ENCODE data around the gene C16orf96. TPM values are rescaled to one million over a fixed set of nuclear protein-coding genes. Genes with fewer than 3 reads are reported as not detected.
A peak's percentile ranks its signal among the peaks of the same experiment; 100 is the strongest.

The C16orf96 gene
- total and polyA plus RNA-seq, 2 of the 8 experiments (the other 6 are each of a cell fraction or from before 2014, with no cell fraction given): 1.0 to 1.3 TPM

DNA sequence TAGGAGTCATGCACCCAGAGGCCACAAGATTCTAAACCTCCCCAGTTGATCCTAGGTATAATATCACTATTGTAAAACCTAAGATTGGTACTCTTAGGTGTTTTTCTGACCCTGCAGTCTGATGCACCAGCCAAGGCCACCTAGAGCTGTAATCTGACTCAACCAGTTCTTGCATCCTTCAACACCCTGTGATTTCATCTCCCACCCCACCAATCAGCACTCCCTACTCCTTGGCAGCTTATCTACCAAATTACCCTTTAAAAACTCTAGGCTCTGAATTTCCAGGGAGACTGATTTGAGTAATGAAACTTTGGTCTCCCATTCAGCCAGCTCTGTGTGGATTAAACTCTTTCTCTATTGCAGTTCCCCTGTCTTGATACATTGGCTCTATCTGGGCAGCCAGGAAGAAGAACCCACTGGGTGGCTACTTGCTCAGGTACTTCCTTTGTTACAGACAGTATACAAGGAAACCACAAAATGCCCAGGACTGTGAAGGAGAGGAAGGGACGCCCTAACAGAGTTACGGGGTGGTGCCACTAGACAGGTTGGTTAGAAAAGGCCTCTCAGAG, 16.3 kb upstream of the C16orf96 start:
- Histone ChIP-seq H4K8ac (ENCODE audit: extremely low read depth, insufficient read depth, low read length) (no peak overlapping the region), H3K56ac (replicated peaks; ENCODE audit: insufficient read length, low read depth, low read length) (no peak overlapping the region), H3K23me2 (ENCODE audit: low read depth, low read length) (peaks cover 3% of the 10 kb centered on the region; the same call in 1 of the 2 replicates), H2BK15ac (ENCODE audit: low read length) (0 out of 2 replicates have a peak overlapping the region, but pooled peaks have one; percentile 81), H2BK12ac (ENCODE audit: low read depth, low read length) (no peak overlapping the region), H4K20me1 (replicated peaks in 1 of 2; ENCODE audit: control insufficient read depth in 1 of 2, insufficient read depth in 2 of 2, low read length in 2 of 2) (peaks cover 3 to 8% of the 10 kb centered on the region in 2 experiments), H2BK120ac (replicated peaks; ENCODE audit: low read depth, low read length) (no peak overlapping the region), H3K23ac (ENCODE audit: insufficient read length) (no peak overlapping the region), H3K4me1 (replicated peaks in 1 of 4; ENCODE audit: control insufficient read depth in 3 of 4, insufficient read depth in 4 of 4, low read length in 3 of 4) (peaks cover 0 to 8% (median 5%) of the 10 kb centered on the region in 4 experiments; a peak in 5 of 7 replicates), H2BK5ac (ENCODE audit: low read depth, low read length) (no peak overlapping the region), H4K91ac (replicated peaks; ENCODE audit: insufficient read length, low read length) (no peak overlapping the region), H3K14ac (ENCODE audit: insufficient read length) (no peak overlapping the region), H2BK20ac (ENCODE audit: low read length) (0 out of 2 replicates have a peak overlapping the region, but pooled peaks have one; percentile 78), H3K36me3 (ENCODE audit: control insufficient read depth in 2 of 4, insufficient read depth in 4 of 4, low read length in 3 of 4) (no peaks in the 10 kb centered on the region), H3K79me2 (ENCODE audit: control insufficient read depth in 1 of 2, insufficient read depth in 2 of 2, low read length in 2 of 2) (peaks cover 3 to 29% of the 10 kb centered on the region in 2 experiments; a peak in 2 of 4 replicates), H3K4ac (replicated peaks; ENCODE audit: insufficient read length, low read depth, low read length) (no peak overlapping the region), H3K9me3 (ENCODE audit: insufficient read depth in 2 of 2, low read depth in 1 of 2, low read length in 1 of 2) (peaks cover 6 to 11% of the 10 kb centered on the region in 2 experiments), H4K5ac (ENCODE audit: insufficient read length, low read depth, low read length) (no peak overlapping the region), H3K9ac (replicated peaks in 1 of 4; ENCODE audit: extremely low read depth in 1 of 4, low read depth in 3 of 4, low read length in 3 of 4) (no peak overlapping the region), H3K27me3 (replicated peaks in 1 of 4; ENCODE audit: control insufficient read depth in 3 of 4, extremely low read depth in 1 of 4, insufficient read depth in 3 of 4, low read length in 3 of 4) (peaks cover 1 to 14% (median 11%) of the 10 kb centered on the region in 4 experiments), H3K27ac (ENCODE audit: low read depth, low read length) (no peak overlapping the region), H2AK5ac (ENCODE audit: low read depth, low read length) (0 out of 2 replicates have a peak overlapping the region, but pooled peaks have one; percentile 58), H3K4me2 (ENCODE audit: insufficient read depth in 1 of 2, low read depth in 2 of 2, low read length in 2 of 2) (no peak overlapping the region), H2AFZ (ENCODE audit: low read length) (no peak overlapping the region), H3K79me1 (ENCODE audit: low read depth, low read length) (peaks cover 11% of the 10 kb centered on the region), H3K4me3 (ENCODE audit: extremely low read depth in 1 of 4, insufficient read depth in 2 of 4, low read depth in 3 of 4, low read length in 4 of 4) (no peak overlapping the region), H3K18ac (ENCODE audit: extremely low read depth, low read length) (no peak overlapping the region)
- DNase-seq (ENCODE audit: low read depth in 1 of 2, low spot score in 2 of 2) (no peak), FAIRE-seq (no peak)
- ChIA-PET POLR2A (ENCODE audit: partially characterized antibody) (interaction anchor here (1.3 to 1.7 kb wide), 3 partner anchors 15 to 21 kb away, joined by 4 to 5 read pairs (median 5); no protein-coding TSS in a partner anchor), CTCF (ENCODE audit: partially characterized antibody) (interaction anchor here (0.7 to 40.7 kb wide), 8 partner anchors 8 to 110 kb away, joined by 3 to 968 read pairs (median 6); partner anchors contain the start of gene MGRN1)
- 53% methylated on average over 2 of the region's 2 CpGs; no CpG with 5 or more reads in 1 of the 2 experiments for WGBS, 2 experiments (ENCODE audit: extremely low coverage in 1 of 2, insufficient coverage in 1 of 2, insufficient read length in 1 of 2, insufficient replicate concordance in 2 of 2, low coverage in 1 of 2, low lambda C conversion rate in 2 of 2, missing lambda C conversion rate in 1 of 2)
- TF ChIP-seq MAFK (IDR thresholded peaks at IDR 0.05; ENCODE audit: low read depth, low read length) (no peak), SIN3A (conservative IDR thresholded peaks at IDR 0.05 in 1 of 2, IDR thresholded peaks at IDR 0.05 in 1 of 2; ENCODE audit: low read depth in 1 of 2, low read length in 2 of 2) (no peak), YY1 (IDR thresholded peaks at IDR 0.05; ENCODE audit: low read depth, low read length) (no peak), TCF12 (IDR thresholded peaks at IDR 0.05; ENCODE audit: low read depth, low read length) (no peak), BCL11A (IDR thresholded peaks at IDR 0.05; ENCODE audit: low read depth in 2 of 2, low read length in 2 of 2) (no peak), FOSL1 (IDR thresholded peaks at IDR 0.05; ENCODE audit: insufficient read depth, low read depth, low read length) (no peak), CBX8 (IDR thresholded peaks at IDR 0.05; ENCODE audit: borderline replicate concordance, low read depth, low read length) (no peak)
- TF ChIP-seq, protein P1, sequence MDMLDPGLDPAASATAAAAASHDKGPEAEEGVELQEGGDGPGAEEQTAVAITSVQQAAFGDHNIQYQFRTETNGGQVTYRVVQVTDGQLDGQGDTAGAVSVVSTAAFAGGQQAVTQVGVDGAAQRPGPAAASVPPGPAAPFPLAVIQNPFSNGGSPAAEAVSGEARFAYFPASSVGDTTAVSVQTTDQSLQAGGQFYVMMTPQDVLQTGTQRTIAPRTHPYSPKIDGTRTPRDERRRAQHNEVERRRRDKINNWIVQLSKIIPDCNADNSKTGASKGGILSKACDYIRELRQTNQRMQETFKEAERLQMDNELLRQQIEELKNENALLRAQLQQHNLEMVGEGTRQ (IDR thresholded peaks at IDR 0.05; ENCODE audit: low read length): no peak
- TF ChIP-seq, protein P2, sequence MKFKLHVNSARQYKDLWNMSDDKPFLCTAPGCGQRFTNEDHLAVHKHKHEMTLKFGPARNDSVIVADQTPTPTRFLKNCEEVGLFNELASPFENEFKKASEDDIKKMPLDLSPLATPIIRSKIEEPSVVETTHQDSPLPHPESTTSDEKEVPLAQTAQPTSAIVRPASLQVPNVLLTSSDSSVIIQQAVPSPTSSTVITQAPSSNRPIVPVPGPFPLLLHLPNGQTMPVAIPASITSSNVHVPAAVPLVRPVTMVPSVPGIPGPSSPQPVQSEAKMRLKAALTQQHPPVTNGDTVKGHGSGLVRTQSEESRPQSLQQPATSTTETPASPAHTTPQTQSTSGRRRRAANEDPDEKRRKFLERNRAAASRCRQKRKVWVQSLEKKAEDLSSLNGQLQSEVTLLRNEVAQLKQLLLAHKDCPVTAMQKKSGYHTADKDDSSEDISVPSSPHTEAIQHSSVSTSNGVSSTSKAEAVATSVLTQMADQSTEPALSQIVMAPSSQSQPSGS (IDR thresholded peaks at IDR 0.05; ENCODE audit: low read length): no peak

Data from H1 (cell line).